ENCODE data around the gene RBMS1. TPM values are rescaled to one million over a fixed set of nuclear protein-coding genes. Genes with fewer than 3 reads are reported as not detected.

The RBMS1 gene
- total and polyA plus RNA-seq, 2 of the 13 experiments (the other 11 are each of a cell fraction or from before 2014, with no cell fraction given): 55.5 to 110 TPM

DNA sequence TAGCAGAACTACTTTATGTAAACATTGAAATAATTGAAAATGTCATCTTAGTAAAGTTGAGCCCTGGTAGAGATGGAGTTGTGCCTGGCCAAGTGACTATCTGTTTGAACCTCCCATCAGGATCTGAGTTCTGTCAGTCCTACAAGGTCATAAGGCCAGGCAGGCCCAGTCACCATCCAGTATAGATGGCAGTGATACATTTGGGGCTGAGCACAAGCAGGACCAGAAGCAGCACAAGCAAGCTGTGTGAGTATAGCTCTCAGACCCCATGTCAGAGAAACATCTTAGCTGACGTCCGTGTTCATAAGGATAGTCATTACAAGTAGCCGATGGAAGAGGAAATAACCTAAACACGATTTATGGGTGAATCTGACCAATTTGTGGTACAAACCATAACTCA lies 44.5 kb upstream of the RBMS1 start:
- Histone ChIP-seq H3K79me2 (ENCODE audit: insufficient read depth, low read length) (no peaks in the 10 kb centered on the region), H3K27me3 (ENCODE audit: control insufficient read depth in 1 of 2, insufficient read depth in 2 of 2, low read length in 2 of 2) (no peaks in the 10 kb centered on the region), H3K9ac (ENCODE audit: insufficient read depth, low read depth, low read length) (no peak overlapping the region), H3K4me3 (replicated peaks in 1 of 3; ENCODE audit: insufficient read depth in 1 of 3, low read depth in 2 of 3, low read length in 3 of 3) (no peak overlapping the region), H3K4me1 (ENCODE audit: insufficient read depth, low read length) (0 out of 2 replicates have a peak, but pooled peaks cover 4% of the 10 kb centered on the region), H3K9me3 (ENCODE audit: low read length) (no peaks in the 10 kb centered on the region), H3K36me3 (replicated peaks in 1 of 2; ENCODE audit: control insufficient read depth in 1 of 2, insufficient read depth in 2 of 2, low read length in 2 of 2) (no peaks in the 10 kb centered on the region), H4K20me1 (ENCODE audit: insufficient read depth, low read length) (no peaks in the 10 kb centered on the region), H3K4me2 (ENCODE audit: low read depth, low read length) (no peak overlapping the region), H2AFZ (ENCODE audit: low read length) (no peak overlapping the region), H3K27ac (ENCODE audit: extremely low read length, insufficient read depth, low read length) (no peak overlapping the region)
- in situ Hi-C loops (cut with HindIII; ENCODE audit: extremely low pct_ligation_motif_present, low pct_unique_long_range_greater_than_20kb) (no loop called here), intact Hi-C loops (cut with micrococcal nuclease; ENCODE audit: unreplicated experiment) (loop anchor here (5.0 kb wide), 1 partner anchor 131 kb away; no protein-coding TSS in a partner anchor)
- TF ChIP-seq, protein P1, sequence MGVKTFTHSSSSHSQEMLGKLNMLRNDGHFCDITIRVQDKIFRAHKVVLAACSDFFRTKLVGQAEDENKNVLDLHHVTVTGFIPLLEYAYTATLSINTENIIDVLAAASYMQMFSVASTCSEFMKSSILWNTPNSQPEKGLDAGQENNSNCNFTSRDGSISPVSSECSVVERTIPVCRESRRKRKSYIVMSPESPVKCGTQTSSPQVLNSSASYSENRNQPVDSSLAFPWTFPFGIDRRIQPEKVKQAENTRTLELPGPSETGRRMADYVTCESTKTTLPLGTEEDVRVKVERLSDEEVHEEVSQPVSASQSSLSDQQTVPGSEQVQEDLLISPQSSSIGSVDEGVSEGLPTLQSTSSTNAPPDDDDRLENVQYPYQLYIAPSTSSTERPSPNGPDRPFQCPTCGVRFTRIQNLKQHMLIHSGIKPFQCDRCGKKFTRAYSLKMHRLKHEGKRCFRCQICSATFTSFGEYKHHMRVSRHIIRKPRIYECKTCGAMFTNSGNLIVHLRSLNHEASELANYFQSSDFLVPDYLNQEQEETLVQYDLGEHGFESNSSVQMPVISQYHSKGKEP (CRISPR knock-in tag; IDR thresholded peaks at IDR 0.05): no peak
- no peak for TF ChIP-seq ZNF891 (CRISPR knock-in tag; IDR thresholded peaks at IDR 0.05)
- no peak for TF ChIP-seq NFE2 (CRISPR knock-in tag; IDR thresholded peaks at IDR 0.05)
- no peak for TF ChIP-seq ZFP62 (CRISPR knock-in tag; IDR thresholded peaks at IDR 0.05)
- TF ChIP-seq ZNF354B (CRISPR knock-in tag; IDR thresholded peaks at IDR 0.05): no peak
- TF ChIP-seq ZNF343 (CRISPR knock-in tag; IDR thresholded peaks at IDR 0.05): no peak
- no peak for TF ChIP-seq ZNF570 (CRISPR knock-in tag; IDR thresholded peaks at IDR 0.05; ENCODE audit: borderline replicate concordance)
- CTCF ChIA-PET (ENCODE audit: low intra/inter-chr PET ratio, low total read pairs): no interaction called here
- WGBS (ENCODE audit: low lambda C conversion rate): 62% methylated on average over 4 of the region's 4 CpGs
- FAIRE-seq (no peak), ATAC-seq (no peak), DNase-seq (ENCODE audit: low spot score) (no peak)
- BruUV-seq (replicated peaks): no TSS peak
- POLR2A ChIA-PET: no interaction called here

DNA sequence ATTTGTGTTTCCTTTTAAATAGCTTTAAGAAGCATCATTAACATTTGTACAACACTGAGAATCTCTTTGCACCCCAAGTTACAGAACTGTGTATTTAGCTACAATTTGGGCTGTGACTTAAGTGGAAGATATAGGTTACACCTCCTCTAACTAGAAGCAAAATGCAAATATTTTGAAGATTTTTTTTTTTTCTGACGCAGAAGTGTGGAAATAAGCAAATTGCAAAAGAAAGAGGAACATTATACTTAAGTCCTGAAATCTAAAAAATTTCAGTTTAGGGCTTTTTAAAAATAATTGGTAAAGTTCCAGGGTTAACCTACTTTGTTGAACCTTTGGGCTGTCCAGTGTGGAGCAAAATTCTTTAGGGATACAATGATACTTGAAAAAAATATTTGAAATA lies 41.4 kb upstream of the RBMS1 start:
- intact Hi-C loops (cut with micrococcal nuclease; ENCODE audit: unreplicated experiment): loop anchor here (5.0 kb wide), 1 partner anchor 128 kb away; no protein-coding TSS in a partner anchor
- H3K4me3 ChIP-seq (replicated peaks in 1 of 3; ENCODE audit: insufficient read depth in 1 of 3, low read depth in 2 of 3, low read length in 3 of 3): no peak overlapping the region
- in situ Hi-C loops (cut with HindIII; ENCODE audit: extremely low pct_ligation_motif_present, low pct_unique_long_range_greater_than_20kb): no loop called here
- ChIA-PET CTCF (ENCODE audit: low intra/inter-chr PET ratio, low total read pairs) (no interaction called here), POLR2A (no interaction called here)
- H3K27ac ChIP-seq (ENCODE audit: extremely low read length, insufficient read depth, low read length): no peak overlapping the region
- no peak overlapping the region for H2AFZ ChIP-seq (ENCODE audit: low read length)
- H3K27me3 ChIP-seq (ENCODE audit: control insufficient read depth in 1 of 2, insufficient read depth in 2 of 2, low read length in 2 of 2): no peaks in the 10 kb centered on the region
- 0 out of 2 replicates have a peak, but pooled peaks cover 4% of the 10 kb centered on the region for H3K4me1 ChIP-seq (ENCODE audit: insufficient read depth, low read length)
- H3K4me2 ChIP-seq (ENCODE audit: low read depth, low read length): no peak overlapping the region
- FAIRE-seq: no peak
- no peak for ATAC-seq
- no TSS peak for BruUV-seq (replicated peaks)
- H4K20me1 ChIP-seq (ENCODE audit: insufficient read depth, low read length): no peaks in the 10 kb centered on the region
- H3K36me3 ChIP-seq (replicated peaks in 1 of 2; ENCODE audit: control insufficient read depth in 1 of 2, insufficient read depth in 2 of 2, low read length in 2 of 2): no peaks in the 10 kb centered on the region
- WGBS (ENCODE audit: low lambda C conversion rate): 25% methylated on average over 1 of the region's 1 CpG
- H3K9me3 ChIP-seq (ENCODE audit: low read length): no peaks in the 10 kb centered on the region
- no peak overlapping the region for H3K9ac ChIP-seq (ENCODE audit: insufficient read depth, low read depth, low read length)
- no peak for DNase-seq (ENCODE audit: low spot score)
- H3K79me2 ChIP-seq (ENCODE audit: insufficient read depth, low read length): no peaks in the 10 kb centered on the region
- no peak for TF ChIP-seq SUZ12 (IDR thresholded peaks at IDR 0.05; ENCODE audit: low read depth, low read length)
- TF ChIP-seq, protein P2, sequence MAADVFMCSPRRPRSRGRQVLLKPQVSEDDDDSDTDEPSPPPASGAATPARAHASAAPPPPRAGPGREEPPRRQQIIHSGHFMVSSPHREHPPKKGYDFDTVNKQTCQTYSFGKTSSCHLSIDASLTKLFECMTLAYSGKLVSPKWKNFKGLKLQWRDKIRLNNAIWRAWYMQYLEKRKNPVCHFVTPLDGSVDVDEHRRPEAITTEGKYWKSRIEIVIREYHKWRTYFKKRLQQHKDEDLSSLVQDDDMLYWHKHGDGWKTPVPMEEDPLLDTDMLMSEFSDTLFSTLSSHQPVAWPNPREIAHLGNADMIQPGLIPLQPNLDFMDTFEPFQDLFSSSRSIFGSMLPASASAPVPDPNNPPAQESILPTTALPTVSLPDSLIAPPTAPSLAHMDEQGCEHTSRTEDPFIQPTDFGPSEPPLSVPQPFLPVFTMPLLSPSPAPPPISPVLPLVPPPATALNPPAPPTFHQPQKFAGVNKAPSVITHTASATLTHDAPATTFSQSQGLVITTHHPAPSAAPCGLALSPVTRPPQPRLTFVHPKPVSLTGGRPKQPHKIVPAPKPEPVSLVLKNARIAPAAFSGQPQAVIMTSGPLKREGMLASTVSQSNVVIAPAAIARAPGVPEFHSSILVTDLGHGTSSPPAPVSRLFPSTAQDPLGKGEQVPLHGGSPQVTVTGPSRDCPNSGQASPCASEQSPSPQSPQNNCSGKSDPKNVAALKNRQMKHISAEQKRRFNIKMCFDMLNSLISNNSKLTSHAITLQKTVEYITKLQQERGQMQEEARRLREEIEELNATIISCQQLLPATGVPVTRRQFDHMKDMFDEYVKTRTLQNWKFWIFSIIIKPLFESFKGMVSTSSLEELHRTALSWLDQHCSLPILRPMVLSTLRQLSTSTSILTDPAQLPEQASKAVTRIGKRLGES (CRISPR knock-in tag; IDR thresholded peaks at IDR 0.05; ENCODE audit: borderline replicate concordance): no peak
- TF ChIP-seq NFE2L1 (CRISPR knock-in tag; IDR thresholded peaks at IDR 0.05; ENCODE audit: borderline replicate concordance): no peak
- TF ChIP-seq ZNF724P (CRISPR knock-in tag; IDR thresholded peaks at IDR 0.05; ENCODE audit: borderline replicate concordance): no peak
- TF ChIP-seq SSRP1 (CRISPR knock-in tag; IDR thresholded peaks at IDR 0.05): no peak
- no peak for TF ChIP-seq ZSCAN30 (CRISPR knock-in tag; IDR thresholded peaks at IDR 0.05)
- TF ChIP-seq ASH2L (IDR thresholded peaks at IDR 0.05; ENCODE audit: insufficient read length, low read depth, low read length): no peak
- TF ChIP-seq ZNF282 (IDR thresholded peaks at IDR 0.05; ENCODE audit: partially characterized antibody): no peak
- TF ChIP-seq MEIS1 (CRISPR knock-in tag; IDR thresholded peaks at IDR 0.05; ENCODE audit: borderline replicate concordance): no peak
- no peak for TF ChIP-seq ZNF121 (CRISPR knock-in tag; IDR thresholded peaks at IDR 0.05)

All from HepG2 (cell line).